HG03175 (cell line): ENCODE results near the gene SNX33.
"Not testable (repeated sequence)": the region's sequence is repeated elsewhere in the genome, so short reads cannot be mapped to it uniquely, and the experiment has no call there.

Experiments used
- ATAC-seq: cut with Tn5 transposase; IDR thresholded peaks from one replicate; pipeline ENCODE4 v1.9.1; 2021; ENCODE audit warnings: mild to moderate bottlenecking, moderate library complexity; ENCODE audit not compliant: unreplicated experiment

Gene SNX33

DNA sequence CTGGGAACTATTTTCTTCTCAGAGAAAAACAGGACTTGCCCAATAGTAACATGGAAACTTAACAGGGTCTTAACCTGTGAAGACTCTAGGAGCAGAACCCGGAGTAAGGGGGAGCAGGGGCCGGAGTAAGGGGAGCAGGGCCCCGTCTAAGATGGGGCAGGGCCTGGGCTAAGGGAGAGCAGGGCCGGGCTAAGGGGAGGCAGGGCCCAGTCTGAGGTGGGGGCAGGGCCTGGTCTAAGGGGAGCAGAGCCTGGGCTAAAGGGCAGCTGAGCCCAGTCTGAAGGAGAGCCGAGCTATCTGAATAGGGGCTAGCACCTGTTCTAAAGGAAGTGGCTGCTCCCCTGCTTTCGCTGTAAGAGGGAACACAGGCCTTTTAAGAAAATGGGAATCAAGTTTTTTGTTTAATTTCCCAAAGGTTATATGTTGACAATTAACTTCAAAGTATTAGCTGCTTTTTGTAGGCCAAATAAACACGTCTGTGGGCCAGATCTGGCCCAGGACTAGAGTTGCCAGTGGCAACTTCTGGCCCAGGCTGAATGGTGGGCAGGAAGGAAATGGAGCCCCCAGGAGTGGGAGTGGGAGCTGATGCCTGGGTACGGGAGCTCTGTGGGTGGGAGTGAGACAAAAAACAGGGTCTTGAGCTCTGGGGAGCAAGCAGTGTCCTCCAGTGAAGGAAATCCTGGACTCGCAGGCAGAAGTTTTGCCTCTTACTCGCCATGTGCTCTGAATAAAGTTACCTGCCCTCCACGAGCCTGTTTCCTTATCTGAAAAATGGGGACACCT, 32.5 kb downstream of the SNX33 start:
- ATAC-seq = no peak

GRCh38 chr15:75682181-75683135, 34.7 kb downstream of the SNX33 start:
- ATAC-seq = no peak

DNA sequence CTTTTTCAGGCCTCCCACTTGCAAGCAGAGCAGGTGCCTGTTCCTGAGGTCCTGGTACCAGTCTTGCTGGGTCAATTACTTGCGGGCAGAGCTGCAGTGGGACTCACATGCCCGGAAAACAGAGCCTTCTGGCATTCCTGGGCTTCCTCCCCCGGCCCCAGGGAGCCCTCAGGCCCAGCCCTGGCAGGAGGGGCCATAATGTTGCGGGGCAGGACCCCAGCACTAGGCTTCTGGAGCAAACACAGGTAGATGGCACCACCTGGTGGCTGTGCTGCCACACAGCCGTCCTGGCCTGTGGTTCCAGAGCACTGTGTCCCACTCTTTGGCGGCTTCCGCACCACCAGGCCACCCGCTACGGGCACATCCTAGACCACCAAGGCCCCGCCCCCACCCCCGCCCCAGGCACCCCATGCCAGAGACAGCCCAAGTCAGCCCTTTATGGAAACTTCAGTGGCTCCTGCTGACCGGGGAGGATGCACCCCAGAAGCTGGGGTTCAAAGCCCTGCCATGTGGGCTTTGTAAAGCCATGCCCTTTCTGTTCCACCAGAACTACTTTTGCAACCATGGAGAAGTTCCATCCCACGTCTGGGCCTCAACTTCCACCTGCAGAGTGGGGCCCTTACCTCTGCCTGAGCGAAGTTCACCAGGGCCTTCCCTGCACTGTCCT, 36.1 kb downstream of the SNX33 start:
- ATAC-seq = peak; percentile 65

GRCh38 chr15:75684648-75685047, 36.9 kb downstream of the SNX33 start:
- ATAC-seq = no peak

DNA sequence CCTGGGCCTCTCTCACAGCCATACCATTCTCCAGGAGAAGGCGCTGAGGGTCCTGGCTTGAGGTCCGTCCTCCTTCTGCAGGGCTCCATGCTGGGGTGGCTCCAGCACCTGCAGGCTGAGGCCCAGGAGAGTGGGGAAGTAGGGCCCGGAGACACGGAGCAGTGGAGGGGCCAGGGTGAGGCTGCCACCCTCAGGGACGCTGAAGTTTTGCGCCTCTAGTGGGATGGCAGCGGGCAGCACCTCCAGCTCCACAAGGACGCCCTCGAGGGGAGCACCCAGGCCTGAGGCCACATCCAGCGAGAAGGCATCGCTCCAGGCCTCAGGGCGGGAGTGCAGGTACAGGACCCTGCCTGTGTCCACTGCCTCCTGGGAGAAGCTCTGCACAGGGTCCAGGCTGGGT, 37.5 kb downstream of the SNX33 start:
- ATAC-seq = no peak

DNA sequence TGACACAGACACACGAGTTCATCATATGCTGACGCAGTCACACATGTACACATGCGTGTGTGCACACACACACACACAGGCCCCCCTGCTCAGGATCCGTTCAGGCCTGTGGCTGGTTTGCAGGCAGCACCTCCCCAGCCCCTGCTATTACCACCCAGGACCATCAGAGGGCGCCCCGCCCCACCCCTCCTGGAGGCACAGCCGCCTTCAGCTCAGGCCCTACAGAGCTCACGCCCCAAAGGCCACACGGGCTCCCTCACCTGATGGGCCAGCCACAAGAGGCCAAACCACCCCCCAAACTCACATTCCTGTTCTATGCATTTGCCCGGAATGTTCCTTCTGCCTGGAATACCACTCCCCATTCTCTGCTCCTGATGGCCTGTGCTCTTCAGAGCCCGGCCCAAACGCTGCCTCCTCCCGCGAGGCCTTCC, 38.5 kb downstream of the SNX33 start:
- not testable (repeated sequence) for ATAC-seq

- no peak for ATAC-seq
Measured at GRCh38 chr15:75687486-75688277, 40.0 kb downstream of the SNX33 start.

- no peak for ATAC-seq
Measured at GRCh38 chr15:75688278-75688557, 40.5 kb downstream of the SNX33 start.

DNA sequence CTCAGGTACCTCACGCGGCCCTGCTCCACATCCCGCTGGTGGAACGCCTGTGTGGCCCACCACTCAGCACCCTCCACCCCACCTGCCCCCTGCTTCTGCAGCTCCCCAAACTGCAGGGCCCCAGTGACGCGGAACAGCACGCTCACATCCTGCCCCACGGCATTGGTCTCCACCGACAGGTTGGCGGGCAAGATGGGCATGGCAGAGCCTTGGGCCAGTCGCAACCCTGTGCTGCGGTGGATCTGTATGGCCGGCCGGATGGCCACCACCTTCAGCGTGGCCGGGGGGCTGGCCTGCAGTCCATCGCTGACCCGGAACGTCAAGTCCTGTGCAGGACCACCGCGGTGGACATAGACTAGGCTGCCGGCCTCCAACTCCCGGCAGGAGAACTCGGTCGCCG, 41.1 kb downstream of the SNX33 start:
- no peak for ATAC-seq

DNA sequence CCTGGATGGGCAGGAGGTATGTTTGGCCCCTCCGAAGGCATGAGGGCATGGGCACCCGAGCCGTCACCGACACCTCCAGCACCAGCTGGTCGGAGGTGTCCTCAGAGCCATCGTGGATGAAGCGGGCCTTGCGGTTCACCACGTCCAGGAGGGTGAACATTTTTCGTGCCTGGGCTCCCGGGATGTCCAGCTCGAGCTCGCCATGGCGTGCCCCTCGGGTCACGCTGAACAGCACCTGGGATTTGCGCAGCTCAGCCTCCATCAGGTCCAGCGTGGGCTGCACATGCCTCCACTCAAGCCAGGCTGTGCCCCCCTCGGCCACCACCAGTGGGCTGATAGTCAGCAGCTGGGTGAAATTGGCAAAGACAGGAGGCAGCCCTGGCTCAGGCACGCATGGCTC, 41.7 kb downstream of the SNX33 start:
- ATAC-seq = not testable (repeated sequence)

DNA sequence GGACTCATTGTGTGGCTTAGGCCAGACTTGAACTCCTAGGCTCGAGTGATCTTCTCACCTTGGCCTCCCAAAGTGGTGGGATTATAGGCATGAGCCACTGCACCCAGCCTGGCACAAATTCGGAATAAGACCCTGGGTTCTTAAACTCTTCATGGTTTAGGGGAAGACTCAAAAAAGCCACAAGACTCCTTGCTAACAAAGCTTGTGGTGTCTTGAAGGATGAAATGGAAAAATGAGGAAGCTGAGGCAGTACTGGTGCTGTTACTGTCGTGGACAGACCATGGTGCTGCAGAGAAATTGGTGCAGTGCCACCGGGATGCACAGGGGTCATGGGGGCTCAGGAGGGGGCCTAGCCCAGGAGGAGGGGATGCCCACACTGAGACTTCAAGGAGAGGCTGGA, 44.6 kb downstream of the SNX33 start:
- ATAC-seq = not testable (repeated sequence)

GRCh38 chr15:75693028-75693427, 45.3 kb downstream of the SNX33 start:
- not testable (repeated sequence) for ATAC-seq

DNA sequence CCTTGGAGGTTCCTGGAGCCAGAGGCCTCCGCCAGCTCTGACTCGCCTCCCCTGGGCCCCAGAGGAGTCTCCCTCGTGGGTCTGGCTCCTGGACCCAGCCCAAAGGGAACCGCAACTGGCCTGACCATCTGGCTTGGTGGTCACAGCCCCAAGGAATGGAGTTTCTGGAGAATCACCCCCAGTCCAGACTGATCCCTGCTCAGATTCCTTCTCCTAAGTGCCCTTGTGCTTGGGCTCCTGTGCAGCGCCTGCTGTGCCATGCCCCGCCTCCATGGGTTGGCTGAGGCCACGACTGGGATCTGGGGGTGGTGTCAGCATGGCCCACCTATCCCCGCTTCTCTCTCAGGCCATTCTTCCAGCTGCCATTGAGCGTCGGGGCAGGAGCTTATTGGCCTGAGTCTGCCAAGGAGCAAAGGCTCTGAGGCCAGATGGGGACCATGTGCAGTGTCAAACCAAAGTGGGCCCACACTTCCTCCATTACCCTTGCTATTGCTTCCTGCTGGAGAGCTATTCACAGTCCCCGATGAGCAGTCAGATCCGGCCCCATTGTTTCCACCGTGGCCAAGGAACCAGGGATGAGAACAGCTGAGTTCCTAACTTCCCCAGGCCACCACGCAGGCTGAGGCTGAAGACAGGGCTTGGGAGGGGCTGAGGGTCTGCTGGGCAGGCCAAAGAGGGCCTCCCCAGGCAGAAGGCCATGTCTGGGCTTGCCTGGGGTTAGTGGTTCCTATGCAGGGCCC, 46.0 kb downstream of the SNX33 start:
- no peak for ATAC-seq

- no peak for ATAC-seq
Measured at GRCh38 chr15:75694241-75695182, 46.8 kb downstream of the SNX33 start.

DNA sequence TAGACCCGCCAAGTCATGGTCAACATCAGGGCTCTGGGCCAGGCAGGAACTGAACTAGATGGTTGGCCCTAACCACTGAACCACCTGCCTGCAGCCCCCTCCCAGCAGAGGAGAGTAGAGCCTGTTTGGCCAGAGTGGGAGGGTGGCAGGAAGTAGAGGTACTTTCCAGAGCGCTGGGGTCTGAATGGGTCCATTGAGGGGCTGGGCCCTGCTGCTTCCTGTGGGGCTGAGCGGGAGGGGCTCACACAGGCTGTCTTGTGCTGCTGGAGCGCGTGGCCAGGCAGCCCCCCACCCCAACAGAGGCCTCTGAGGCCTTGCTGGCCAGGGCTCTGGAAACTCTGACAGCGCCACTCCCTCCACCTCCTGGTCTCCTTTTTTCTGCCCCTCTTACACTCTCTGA, 47.5 kb downstream of the SNX33 start:
- ATAC-seq = no peak

GRCh38 chr15:75695634-75696310, 48.1 kb downstream of the SNX33 start:
- ATAC-seq = no peak

DNA sequence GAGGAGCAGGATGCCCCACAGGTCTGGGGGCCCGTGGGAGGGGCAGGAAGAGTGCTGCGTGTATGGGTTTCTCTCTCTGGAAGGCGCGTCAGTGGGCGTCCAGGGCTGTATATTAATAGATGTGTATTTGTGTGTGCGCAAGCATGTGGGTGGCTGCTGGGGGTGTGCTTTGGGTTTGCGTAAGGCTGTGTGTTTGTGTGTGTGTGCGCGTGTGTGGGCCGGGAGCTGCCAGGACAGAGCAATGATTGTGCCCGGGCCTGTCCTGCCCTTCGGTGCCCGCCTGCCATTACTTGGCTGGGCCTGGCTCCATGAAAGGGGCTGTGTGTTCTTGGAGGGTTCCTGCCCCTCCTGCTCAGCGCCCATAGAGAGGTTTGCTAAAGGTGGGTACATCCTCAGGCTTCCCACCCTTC, 48.6 kb downstream of the SNX33 start:
- ATAC-seq = no peak

GRCh38 chr15:75696854-75697259, 49.1 kb downstream of the SNX33 start:
- ATAC-seq = no peak
